ENCODE measurements around the gene SLC35B4. TPM values are rescaled to one million over a fixed set of nuclear protein-coding genes. Genes with fewer than 3 reads are reported as not detected.

Gene SLC35B4
- total and polyA plus RNA-seq, 4 donors, result 3.6 to 25.7 (median 10.5) TPM

DNA sequence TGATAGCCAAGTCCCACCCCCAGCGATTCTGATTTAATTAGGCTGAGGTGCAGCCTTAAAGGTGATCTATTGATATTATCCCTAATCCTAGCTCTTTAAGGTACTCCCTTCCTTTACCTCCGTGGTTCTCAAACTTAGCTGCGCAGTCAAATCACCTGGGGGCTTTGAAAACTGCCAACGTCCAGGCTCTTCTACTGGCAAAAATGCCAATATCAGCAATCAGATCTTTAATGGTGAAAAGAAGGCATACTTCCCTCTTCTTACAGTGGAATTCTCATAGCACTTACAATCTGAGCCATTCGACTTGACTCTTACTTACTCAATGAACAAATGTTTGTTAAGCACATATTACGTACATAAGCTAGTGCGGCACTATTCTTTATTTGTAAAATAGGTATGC lies 704 bp upstream of the SLC35B4 start:
- no peaks in the 10 kb centered on the region for H3K9me3 ChIP-seq (ENCODE audit: control insufficient read depth in 4 of 4, insufficient read depth in 3 of 4, low read length in 3 of 4)
- no peak for ATAC-seq (ENCODE audit: insufficient read depth, low FRiP score)
- peak overlapping the region in 1 of 2 donors; percentile 75 for H3K9ac ChIP-seq (ENCODE audit: insufficient read depth in 1 of 2, low read length in 2 of 2)
- H3K4me3 ChIP-seq, result no peak overlapping the region
- WGBS, 2 donors, result 64 to 74% methylated on average over 7 of the region's 7 CpGs
- peak overlapping the region in 1 of 2 donors; percentile 64 for H3K27ac ChIP-seq (ENCODE audit: low read depth in 1 of 2, low read length in 1 of 2)
- peaks cover 0 to 8% (median 0%) of the 10 kb centered on the region in 5 donors for H3K4me1 ChIP-seq (ENCODE audit: control insufficient read depth in 5 of 5, insufficient read depth in 5 of 5, low read length in 5 of 5)
- no peaks in the 10 kb centered on the region for H3K36me3 ChIP-seq (ENCODE audit: control insufficient read depth in 4 of 4, insufficient read depth in 4 of 4, low read length in 4 of 4)
- TF ChIP-seq, protein P1, sequence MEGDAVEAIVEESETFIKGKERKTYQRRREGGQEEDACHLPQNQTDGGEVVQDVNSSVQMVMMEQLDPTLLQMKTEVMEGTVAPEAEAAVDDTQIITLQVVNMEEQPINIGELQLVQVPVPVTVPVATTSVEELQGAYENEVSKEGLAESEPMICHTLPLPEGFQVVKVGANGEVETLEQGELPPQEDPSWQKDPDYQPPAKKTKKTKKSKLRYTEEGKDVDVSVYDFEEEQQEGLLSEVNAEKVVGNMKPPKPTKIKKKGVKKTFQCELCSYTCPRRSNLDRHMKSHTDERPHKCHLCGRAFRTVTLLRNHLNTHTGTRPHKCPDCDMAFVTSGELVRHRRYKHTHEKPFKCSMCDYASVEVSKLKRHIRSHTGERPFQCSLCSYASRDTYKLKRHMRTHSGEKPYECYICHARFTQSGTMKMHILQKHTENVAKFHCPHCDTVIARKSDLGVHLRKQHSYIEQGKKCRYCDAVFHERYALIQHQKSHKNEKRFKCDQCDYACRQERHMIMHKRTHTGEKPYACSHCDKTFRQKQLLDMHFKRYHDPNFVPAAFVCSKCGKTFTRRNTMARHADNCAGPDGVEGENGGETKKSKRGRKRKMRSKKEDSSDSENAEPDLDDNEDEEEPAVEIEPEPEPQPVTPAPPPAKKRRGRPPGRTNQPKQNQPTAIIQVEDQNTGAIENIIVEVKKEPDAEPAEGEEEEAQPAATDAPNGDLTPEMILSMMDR (IDR thresholded peaks at IDR 0.05; ENCODE audit: control extremely low read depth, extremely low read depth), result no peak
- H3K27me3 ChIP-seq (ENCODE audit: control insufficient read depth in 3 of 3, insufficient read depth in 3 of 3, low read length in 2 of 3), result no peaks in the 10 kb centered on the region
- peak in 1 of 3 donors; percentile 18 for DNase-seq

DNA sequence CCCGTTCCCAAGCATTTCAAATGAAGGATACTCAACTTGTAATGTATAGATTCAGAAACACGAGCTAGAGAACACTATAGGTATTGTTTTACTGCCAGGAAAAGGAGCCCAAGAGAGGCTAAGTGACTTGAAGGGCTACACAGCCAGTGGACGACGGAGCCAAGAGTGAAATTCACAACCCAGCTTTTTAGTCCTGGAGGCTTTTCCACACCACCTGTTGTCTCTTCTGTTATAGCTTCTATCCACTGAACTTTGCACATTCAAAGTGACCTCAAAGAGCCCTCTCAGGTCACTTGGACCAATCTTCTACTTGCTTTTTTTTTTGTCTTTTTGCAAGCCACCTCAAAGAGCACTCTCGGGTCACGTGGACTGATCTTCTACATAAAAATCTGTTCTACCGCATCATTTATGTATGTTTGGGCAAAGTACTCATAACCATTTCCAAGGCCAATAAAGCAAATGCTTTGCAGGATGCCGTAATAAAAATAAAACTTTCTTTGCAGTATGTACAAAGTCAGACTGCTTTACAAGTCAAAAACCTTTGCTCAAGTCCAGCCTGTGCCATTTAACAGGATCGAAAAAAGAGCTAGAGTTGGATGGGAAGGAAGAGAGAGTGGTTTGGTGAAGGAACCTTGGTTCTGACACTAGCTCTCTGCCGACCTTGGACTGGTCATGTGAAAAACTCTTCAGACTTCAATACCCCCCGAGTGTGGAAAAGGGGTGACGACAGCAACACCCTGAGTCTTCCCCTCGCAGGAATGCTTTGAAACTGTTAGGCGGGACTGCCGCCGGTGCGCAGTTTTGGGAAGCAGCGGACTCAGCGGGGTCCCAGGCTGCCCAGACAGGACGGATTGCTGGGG lies 821 bp downstream of the SLC35B4 start:
- ATAC-seq (ENCODE audit: insufficient read depth, low FRiP score) (peak; percentile 29), DNase-seq (peak in 2 of 3 donors; percentile 47 to 49)
- WGBS, 2 donors, result 25 to 28% methylated on average over 20 of the region's 20 CpGs

DNA sequence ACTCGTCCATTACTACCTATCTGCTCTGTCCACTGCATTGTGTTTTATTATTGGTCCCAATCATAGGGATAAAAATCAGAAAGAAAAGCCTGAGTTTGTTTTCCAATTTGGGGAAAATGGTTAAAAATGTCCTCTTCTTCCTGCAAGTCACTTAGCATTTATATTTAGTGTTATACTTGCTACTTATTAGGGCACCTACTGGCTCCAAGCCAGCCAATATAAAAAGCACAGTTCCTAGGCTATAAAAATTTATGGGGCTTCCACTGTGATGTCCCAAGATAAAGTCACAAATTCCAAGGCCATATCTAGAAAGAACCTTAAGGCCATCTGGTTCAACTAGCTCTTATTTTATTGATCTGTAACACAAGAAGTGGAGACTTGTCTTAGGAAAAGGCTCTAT lies 3.2 kb downstream of the SLC35B4 start:
- Histone ChIP-seq H3K36me3 (ENCODE audit: control insufficient read depth in 4 of 4, insufficient read depth in 4 of 4, low read length in 4 of 4) (peaks cover 0 to 4% (median 0%) of the 10 kb centered on the region in 4 donors), H3K9ac (ENCODE audit: insufficient read depth in 1 of 2, low read length in 2 of 2) (no peak overlapping the region), H3K27me3 (ENCODE audit: control insufficient read depth in 3 of 3, insufficient read depth in 3 of 3, low read length in 2 of 3) (no peaks in the 10 kb centered on the region), H3K9me3 (ENCODE audit: control insufficient read depth in 4 of 4, insufficient read depth in 3 of 4, low read length in 3 of 4) (no peaks in the 10 kb centered on the region), H3K27ac (ENCODE audit: low read depth in 1 of 2, low read length in 1 of 2) (no peak overlapping the region), H3K4me3 (no peak overlapping the region), H3K4me1 (ENCODE audit: control insufficient read depth in 5 of 5, insufficient read depth in 5 of 5, low read length in 5 of 5) (peaks cover 0 to 8% (median 0%) of the 10 kb centered on the region in 5 donors)
- TF ChIP-seq, protein P1 (IDR thresholded peaks at IDR 0.05; ENCODE audit: control extremely low read depth, extremely low read depth), result no peak
- ATAC-seq (ENCODE audit: insufficient read depth, low FRiP score), result no peak
- DNase-seq, result no peak
- WGBS, 2 donors, result 92 to 96% methylated on average over 1 of the region's 1 CpG

More for the DNA sequence above, 821 bp downstream of the SLC35B4 start:
- H3K27me3 ChIP-seq (ENCODE audit: control insufficient read depth in 3 of 3, insufficient read depth in 3 of 3, low read length in 2 of 3), result no peaks in the 10 kb centered on the region
- TF ChIP-seq, protein P1 (IDR thresholded peaks at IDR 0.05; ENCODE audit: control extremely low read depth, extremely low read depth), result no peak
- no peaks in the 10 kb centered on the region for H3K36me3 ChIP-seq (ENCODE audit: control insufficient read depth in 4 of 4, insufficient read depth in 4 of 4, low read length in 4 of 4)
- H3K9ac ChIP-seq (ENCODE audit: insufficient read depth in 1 of 2, low read length in 2 of 2), result peak overlapping the region; percentile 7 to 69
- peak overlapping the region; percentile 95 for H3K4me3 ChIP-seq
- no peaks in the 10 kb centered on the region for H3K9me3 ChIP-seq (ENCODE audit: control insufficient read depth in 4 of 4, insufficient read depth in 3 of 4, low read length in 3 of 4)
- H3K4me1 ChIP-seq (ENCODE audit: control insufficient read depth in 5 of 5, insufficient read depth in 5 of 5, low read length in 5 of 5), result peaks cover 0 to 8% (median 0%) of the 10 kb centered on the region in 5 donors
- H3K27ac ChIP-seq (ENCODE audit: low read depth in 1 of 2, low read length in 1 of 2), result peak overlapping the region; percentile 84 to 92

All from lung (tissue), 12 donors.